Measurements from ENCODE around the gene TMEM132E. TPM values are rescaled to one million over a fixed set of nuclear protein-coding genes. Genes with fewer than 3 reads are reported as not detected.

Gene TMEM132E
- total RNA-seq, 2 donors from 2014 or later = not detected

GRCh38 chr17:34580685-34581445, 1.5 kb downstream of the TMEM132E start:
- 3% methylated on average over 13 to 64 of the region's 71 CpGs for WGBS, 2 donors
- TF ChIP-seq CTCF (IDR thresholded peaks at IDR 0.05) (no peak), POLR2A (IDR thresholded peaks at IDR 0.05) (no peak)
- DNase-seq = no peak
- Histone ChIP-seq H3K27me3 (peaks cover 5 to 59% of the 10 kb centered on the region in 2 donors), H3K36me3 (replicated peaks in 1 of 2; ENCODE audit: insufficient read depth in 1 of 2, low read depth in 2 of 2) (no peaks in the 10 kb centered on the region), H3K9me3 (no peaks in the 10 kb centered on the region), H3K27ac (no peak overlapping the region), H3K4me1 (peaks cover 36% of the 10 kb centered on the region), H3K4me3 (no peak overlapping the region)
- intact Hi-C loops (cut with DNase I) = no loop called here
- ATAC-seq = no peak

- ATAC-seq (no peak), DNase-seq (no peak)
- Histone ChIP-seq H3K27ac (no peak overlapping the region), H3K9me3 (no peaks in the 10 kb centered on the region), H3K4me1 (peaks cover 36% of the 10 kb centered on the region), H3K36me3 (replicated peaks in 1 of 2; ENCODE audit: insufficient read depth in 1 of 2, low read depth in 2 of 2) (no peaks in the 10 kb centered on the region), H3K27me3 (peaks cover 5 to 59% of the 10 kb centered on the region in 2 donors), H3K4me3 (no peak overlapping the region)
- TF ChIP-seq POLR2A (IDR thresholded peaks at IDR 0.05) (no peak), CTCF (IDR thresholded peaks at IDR 0.05) (no peak)
- WGBS, 2 donors = 1 to 3% methylated on average over 18 to 71 of the region's 78 CpGs
- intact Hi-C loops (cut with DNase I) = no loop called here
These were observed 2.2 kb downstream of the TMEM132E start for GRCh38 chr17:34581446-34582184.

GRCh38 chr17:34582185-34582900, 3.0 kb downstream of the TMEM132E start:
- ATAC-seq (no peak), DNase-seq (no peak)
- Histone ChIP-seq H3K27ac (no peak overlapping the region), H3K36me3 (replicated peaks in 1 of 2; ENCODE audit: insufficient read depth in 1 of 2, low read depth in 2 of 2) (no peaks in the 10 kb centered on the region), H3K27me3 (peaks cover 5 to 59% of the 10 kb centered on the region in 2 donors), H3K9me3 (no peaks in the 10 kb centered on the region), H3K4me1 (peaks cover 36% of the 10 kb centered on the region), H3K4me3 (no peak overlapping the region)
- TF ChIP-seq POLR2A (IDR thresholded peaks at IDR 0.05) (no peak), CTCF (IDR thresholded peaks at IDR 0.05) (no peak)
- intact Hi-C loops (cut with DNase I) = no loop called here
- WGBS, 2 donors = 7 to 18% methylated on average over 16 to 22 of the region's 22 CpGs

GRCh38 chr17:34582901-34583245, 3.5 kb downstream of the TMEM132E start:
- H3K27me3 ChIP-seq = peaks cover 5 to 59% of the 10 kb centered on the region in 2 donors
- no peaks in the 10 kb centered on the region for H3K9me3 ChIP-seq
- WGBS, 2 donors = 28 to 35% methylated on average over 3 of the region's 3 CpGs
- no peak overlapping the region for H3K27ac ChIP-seq
- H3K4me1 ChIP-seq = peaks cover 36% of the 10 kb centered on the region
- DNase-seq (no peak), ATAC-seq (no peak)
- no peak for TF ChIP-seq CTCF (IDR thresholded peaks at IDR 0.05)
- TF ChIP-seq POLR2A (IDR thresholded peaks at IDR 0.05) = no peak
- intact Hi-C loops (cut with DNase I) = no loop called here
- H3K4me3 ChIP-seq = no peak overlapping the region
- no peaks in the 10 kb centered on the region for H3K36me3 ChIP-seq (replicated peaks in 1 of 2; ENCODE audit: insufficient read depth in 1 of 2, low read depth in 2 of 2)
